HG03571 (cell line): ENCODE measurements around the gene CLRN1.

ENCODE experiments used
- ATAC-seq: cut with Tn5 transposase; IDR thresholded peaks from one replicate; pipeline ENCODE4 v1.9.1; 2021; ENCODE audit not compliant: unreplicated experiment

The CLRN1 gene

GRCh38 chr3:150878290-150878689 is 94.2 kb downstream of the CLRN1 start:
- no peak for ATAC-seq

GRCh38 chr3:150877303-150877702 is 95.2 kb downstream of the CLRN1 start:
- no peak for ATAC-seq

- no peak for ATAC-seq
Measured at GRCh38 chr3:150876611-150877265, 95.8 kb downstream of the CLRN1 start.
